Loucy (cell line): ENCODE measurements around the gene LCN9.

Source experiments
- H2AFZ ChIP-seq: fragments of 200-600 bp; sonication (generic); 2 replicates; pipeline ENCODE4 v1.6.0; 2016; ENCODE audit warnings: antibody characterized with exemption, mild to moderate bottlenecking, low read length, moderate library complexity
- H3F3A ChIP-seq: fragments of 200-600 bp; 2 replicates; pipeline ENCODE4 v1.6.0; 2016; ENCODE audit warnings: antibody characterized with exemption, low read depth, mild to moderate bottlenecking
- H3K27me3 ChIP-seq: fragments of 200-600 bp; sonication (generic); 2 replicates; pipeline ENCODE4 v1.6.1; 2014; ENCODE audit warnings: low read length, mild to moderate bottlenecking; ENCODE audit not compliant: insufficient read depth, poor library complexity, severe bottlenecking
- H3K36me3 ChIP-seq: fragments of 200-600 bp; sonication (generic); 2 replicates; pipeline ENCODE4 v1.6.1; 2016; ENCODE audit warnings: low read length; ENCODE audit not compliant: insufficient read depth
- H3K4me1 ChIP-seq: fragments of 200-600 bp; sonication (generic); 2 replicates; pipeline ENCODE4 v1.5.1; 2014; ENCODE audit warnings: low read length, mild to moderate bottlenecking; ENCODE audit not compliant: insufficient read depth, poor library complexity, severe bottlenecking
- H3K4me2 ChIP-seq: fragments of 200-600 bp; sonication (generic); 2 replicates; pipeline ENCODE4 v1.6.0; 2014; ENCODE audit warnings: antibody characterized with exemption, low read length, low read depth, mild to moderate bottlenecking; ENCODE audit not compliant: poor library complexity, severe bottlenecking
- H3K4me3 ChIP-seq: fragments of 200-600 bp; sonication (generic); 2 replicates; pipeline ENCODE4 v1.5.1; 2014; ENCODE audit warnings: low read length, mild to moderate bottlenecking, mixed read lengths; ENCODE audit not compliant: poor library complexity, severe bottlenecking
- H3K79me2 ChIP-seq: fragments of 200-600 bp; sonication (generic); 2 replicates; pipeline ENCODE4 v1.6.1; 2014; ENCODE audit warnings: low read length; ENCODE audit not compliant: insufficient read depth
- H3K9ac ChIP-seq: fragments of 200-600 bp; sonication (generic); 2 replicates; pipeline ENCODE4 v1.6.0; 2014; ENCODE audit warnings: mild to moderate bottlenecking, low read depth, low read length, moderate library complexity; ENCODE audit not compliant: poor library complexity, severe bottlenecking
- H3K9me2 ChIP-seq: fragments of 200-600 bp; sonication (generic); replicated peaks from 2 replicates; pipeline ENCODE4 v1.6.1; 2016; ENCODE audit warnings: low read depth, low read length, mixed read lengths
- H3K9me3 ChIP-seq: fragments of 200-600 bp; sonication (generic); 2 replicates; pipeline ENCODE4 v1.6.1; 2014; ENCODE audit warnings: mild to moderate bottlenecking, antibody characterized with exemption, low read length, low read depth; ENCODE audit not compliant: insufficient read depth
- H4K20me1 ChIP-seq: fragments of 200-600 bp; sonication (generic); 2 replicates; pipeline ENCODE4 v1.6.0; 2014; ENCODE audit warnings: antibody characterized with exemption, low read length, mild to moderate bottlenecking; ENCODE audit not compliant: insufficient read depth, poor library complexity, severe bottlenecking
- CTCF ChIP-seq: fragments of 200-600 bp; sonication (generic); conservative IDR thresholded peaks from 2 replicates; pipeline ENCODE4 v1.5.1; 2014; ENCODE audit warnings: mild to moderate bottlenecking, antibody characterized with exemption, low read length
- EZH2phosphoT487 ChIP-seq: fragments of 200-600 bp; IDR thresholded peaks from 2 replicates; pipeline ENCODE4 v1.6.1; 2018; ENCODE audit warnings: antibody characterized with exemption, mild to moderate bottlenecking, moderate library complexity, borderline replicate concordance

LCN9 gene

GRCh38 chr9:135663857-135664256 lies 748 bp downstream of the LCN9 start:
- no peaks in the 10 kb centered on the region for H4K20me1 ChIP-seq
- no peak for TF ChIP-seq EZH2phosphoT487
- no peak for TF ChIP-seq CTCF
- no peak overlapping the region for H3K9ac ChIP-seq
- H3K79me2 ChIP-seq = no peaks in the 10 kb centered on the region
- no peak overlapping the region for H3K4me3 ChIP-seq
- no peak overlapping the region for H2AFZ ChIP-seq
- no peaks in the 10 kb centered on the region for H3K36me3 ChIP-seq
- H3K4me2 ChIP-seq = no peak overlapping the region
- no peaks in the 10 kb centered on the region for H3K4me1 ChIP-seq
- H3K9me3 ChIP-seq = peaks cover 13% of the 10 kb centered on the region; the same call in 1 of the 2 replicates
- H3K9me2 ChIP-seq = no peaks in the 10 kb centered on the region
- no peaks in the 10 kb centered on the region for H3F3A ChIP-seq
- H3K27me3 ChIP-seq = no peaks in the 10 kb centered on the region

GRCh38 chr9:135664266-135664665 lies 1.2 kb downstream of the LCN9 start:
- H3K79me2 ChIP-seq = no peaks in the 10 kb centered on the region
- H2AFZ ChIP-seq = no peak overlapping the region
- H3F3A ChIP-seq = no peaks in the 10 kb centered on the region
- no peak overlapping the region for H3K4me3 ChIP-seq
- TF ChIP-seq CTCF (no peak), EZH2phosphoT487 (no peak)
- H3K9me2 ChIP-seq = no peaks in the 10 kb centered on the region
- no peaks in the 10 kb centered on the region for H3K4me1 ChIP-seq
- H3K36me3 ChIP-seq = no peaks in the 10 kb centered on the region
- no peaks in the 10 kb centered on the region for H3K27me3 ChIP-seq
- no peaks in the 10 kb centered on the region for H4K20me1 ChIP-seq
- H3K4me2 ChIP-seq = no peak overlapping the region
- H3K9ac ChIP-seq = no peak overlapping the region
- H3K9me3 ChIP-seq = peaks cover 9% of the 10 kb centered on the region; the same call in 1 of the 2 replicates

- no peak overlapping the region for H3K4me3 ChIP-seq
- H3K9ac ChIP-seq = no peak overlapping the region
- H3K4me1 ChIP-seq = no peaks in the 10 kb centered on the region
- H3K79me2 ChIP-seq = no peaks in the 10 kb centered on the region
- no peaks in the 10 kb centered on the region for H3F3A ChIP-seq
- H2AFZ ChIP-seq = no peak overlapping the region
- no peaks in the 10 kb centered on the region for H3K27me3 ChIP-seq
- H3K4me2 ChIP-seq = no peak overlapping the region
- H3K9me2 ChIP-seq = no peaks in the 10 kb centered on the region
- H3K9me3 ChIP-seq = peaks cover 8% of the 10 kb centered on the region; the same call in 1 of the 2 replicates
- no peaks in the 10 kb centered on the region for H4K20me1 ChIP-seq
- TF ChIP-seq EZH2phosphoT487 (no peak), CTCF (no peak)
- H3K36me3 ChIP-seq = no peaks in the 10 kb centered on the region
Measured at GRCh38 chr9:135664801-135665794, 2.0 kb downstream of the LCN9 start.
